ES-I3 (cell line): ENCODE data around the gene DEPP1.

Source experiments
- H3K36me3 ChIP-seq: 2 replicates; pipeline ENCODE4 v1.6.1; 2013; ENCODE audit warnings: mild to moderate bottlenecking, low read length, control low read depth, moderate library complexity; ENCODE audit not compliant: insufficient read depth
- H3K4me1 ChIP-seq: 2 replicates; pipeline ENCODE4 v1.6.1; 2013; ENCODE audit warnings: mild to moderate bottlenecking, control low read depth, low read length; ENCODE audit not compliant: insufficient read depth
- H3K9ac ChIP-seq: 2 replicates; pipeline ENCODE4 v1.6.1; 2013; ENCODE audit warnings: low read depth, mild to moderate bottlenecking, low read length, moderate library complexity
- H3K9me3 ChIP-seq: 2 replicates; pipeline ENCODE4 v1.6.1; 2013; ENCODE audit warnings: mild to moderate bottlenecking, low read length, moderate library complexity; ENCODE audit not compliant: control insufficient read depth, insufficient read depth

The DEPP1 gene

DNA sequence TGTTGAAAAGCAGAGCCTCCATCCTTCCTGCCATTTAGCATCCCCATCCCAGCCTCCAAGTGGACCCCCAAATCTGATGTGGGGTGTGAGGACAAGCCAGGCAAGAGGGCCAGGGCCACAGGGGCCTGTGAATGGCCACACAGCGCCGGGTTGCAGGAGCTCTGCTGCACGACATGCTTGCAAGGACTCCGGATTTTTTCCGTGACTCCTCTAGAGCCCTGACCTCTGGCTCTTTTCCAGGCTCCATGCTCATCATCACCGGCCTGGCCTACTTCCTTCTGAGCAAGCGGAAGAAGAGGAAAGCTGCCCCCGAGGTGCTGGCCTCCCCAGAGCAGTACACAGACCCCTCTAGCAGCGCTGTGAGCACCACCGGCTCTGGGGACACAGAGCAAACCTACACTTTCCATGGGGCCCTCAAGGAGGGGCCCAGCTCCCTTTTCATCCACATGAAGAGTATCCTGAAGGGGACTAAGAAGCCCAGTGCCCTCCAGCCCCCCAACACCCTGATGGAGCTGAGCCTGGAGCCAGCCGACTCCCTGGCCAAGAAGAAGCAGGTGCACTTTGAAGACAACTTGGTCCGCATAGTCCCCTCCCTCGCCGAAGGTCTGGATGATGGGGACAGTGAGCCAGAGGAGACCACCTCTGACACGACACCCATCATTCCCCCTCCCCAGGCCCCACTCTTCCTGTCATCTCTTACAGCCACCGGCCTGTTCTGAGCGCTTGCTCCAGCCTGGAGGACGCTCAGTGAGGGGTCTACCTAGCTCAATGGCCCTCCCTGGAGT lies 44.0 kb downstream of the DEPP1 start:
- H3K9me3 ChIP-seq, result no peaks in the 10 kb centered on the region
- H3K36me3 ChIP-seq, result no peaks in the 10 kb centered on the region
- H3K9ac ChIP-seq, result no peak overlapping the region
- no peaks in the 10 kb centered on the region for H3K4me1 ChIP-seq

DNA sequence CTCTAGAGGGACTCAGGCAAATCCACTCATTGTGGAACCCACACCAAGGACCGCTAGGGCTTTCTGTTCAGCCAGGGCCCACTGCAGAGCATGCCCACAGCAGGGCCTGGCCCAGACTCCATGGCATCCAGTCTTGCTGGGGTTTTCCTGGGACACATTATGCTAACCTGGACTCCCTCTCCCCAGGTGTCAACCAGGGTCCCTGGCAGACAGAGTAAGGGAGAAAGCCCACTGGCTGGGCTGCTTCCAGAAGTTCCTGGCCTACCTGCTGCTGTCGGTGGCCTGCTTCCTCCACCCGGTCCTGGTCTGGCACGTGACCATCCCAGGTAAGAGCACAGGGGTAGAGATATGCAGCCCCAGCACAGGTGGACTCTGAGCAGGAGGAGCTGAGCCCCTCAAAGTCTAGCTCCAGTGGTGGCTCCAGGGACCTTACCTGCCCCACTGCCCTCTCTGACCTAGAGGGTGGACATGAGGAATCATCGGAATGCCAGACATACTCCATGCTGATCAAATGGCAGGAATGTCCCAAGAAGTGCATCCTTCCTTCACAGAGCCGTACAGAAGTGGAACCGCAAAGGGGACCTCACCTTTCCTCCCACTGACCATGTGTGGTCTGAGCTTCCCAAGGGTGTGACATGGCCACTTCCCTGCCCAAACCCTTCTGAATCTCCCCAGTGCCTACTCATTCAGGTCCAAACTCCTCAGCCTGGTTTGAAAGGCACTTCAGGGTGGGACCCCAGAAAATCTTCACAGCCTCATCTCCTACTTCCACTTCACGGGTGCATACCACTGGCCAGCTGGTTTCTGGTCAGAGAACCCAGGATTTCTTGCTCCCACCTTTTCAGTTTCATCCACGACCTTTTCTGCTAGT lies 44.9 kb downstream of the DEPP1 start:
- H3K9me3 ChIP-seq, result no peaks in the 10 kb centered on the region

GRCh38 chr10:44932517-44933450 lies 45.8 kb downstream of the DEPP1 start:
- no peaks in the 10 kb centered on the region for H3K4me1 ChIP-seq
- H3K36me3 ChIP-seq, result no peaks in the 10 kb centered on the region
- no peak overlapping the region for H3K9ac ChIP-seq
- H3K9me3 ChIP-seq, result no peaks in the 10 kb centered on the region

More for the DNA sequence above, 44.9 kb downstream of the DEPP1 start:
- no peak overlapping the region for H3K9ac ChIP-seq
- no peaks in the 10 kb centered on the region for H3K36me3 ChIP-seq
- H3K4me1 ChIP-seq, result no peaks in the 10 kb centered on the region

DNA sequence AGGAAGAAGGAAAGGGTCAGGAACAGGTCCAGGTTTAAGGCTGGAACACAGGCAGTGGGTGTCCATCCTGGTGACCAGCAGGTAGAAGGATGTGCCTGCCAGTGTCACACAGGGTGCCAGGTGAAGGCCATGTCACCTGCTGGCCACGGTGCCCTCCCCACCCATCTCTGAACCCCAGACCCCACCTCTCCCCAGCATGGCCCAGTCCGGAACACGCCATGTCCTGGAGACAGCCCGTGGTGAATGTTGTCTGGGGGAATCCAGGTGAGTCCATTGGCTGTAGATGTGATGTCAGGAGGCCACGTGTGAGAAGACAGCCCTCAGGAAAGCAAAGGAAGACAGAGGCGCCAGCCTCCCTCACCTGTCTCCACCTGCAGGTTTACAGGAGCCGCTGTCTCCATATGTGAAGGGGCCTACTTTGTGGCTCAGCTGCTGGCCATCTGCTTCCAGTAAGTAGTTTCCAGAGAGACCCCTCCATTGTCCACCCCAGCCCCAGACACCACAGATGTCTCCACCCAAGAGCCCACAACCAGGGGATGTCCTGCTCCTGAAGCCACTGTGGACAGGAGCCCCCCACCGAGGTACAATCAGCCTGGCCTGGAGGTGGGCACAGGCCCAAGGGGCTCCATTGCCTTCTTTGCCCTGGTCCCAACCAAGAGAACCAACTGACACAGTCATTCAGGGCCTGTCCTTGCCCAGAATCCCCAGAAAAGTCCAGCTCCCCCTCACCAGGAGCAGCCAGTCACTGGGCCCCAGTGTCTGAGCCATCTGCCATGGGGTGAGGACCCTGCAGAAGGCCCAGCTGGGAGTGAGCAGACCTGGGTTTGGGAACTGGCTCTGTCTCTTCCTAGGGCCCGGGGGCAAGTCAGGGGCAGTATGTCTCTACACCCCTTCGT lies 46.7 kb downstream of the DEPP1 start:
- no peaks in the 10 kb centered on the region for H3K36me3 ChIP-seq
- H3K9ac ChIP-seq, result no peak overlapping the region
- H3K4me1 ChIP-seq, result no peaks in the 10 kb centered on the region
- H3K9me3 ChIP-seq, result no peaks in the 10 kb centered on the region

- H3K36me3 ChIP-seq, result no peaks in the 10 kb centered on the region
- H3K4me1 ChIP-seq, result no peaks in the 10 kb centered on the region
- no peaks in the 10 kb centered on the region for H3K9me3 ChIP-seq
- no peak overlapping the region for H3K9ac ChIP-seq
Observed at GRCh38 chr10:44930904-44931620, 47.5 kb downstream of the DEPP1 start.

DNA sequence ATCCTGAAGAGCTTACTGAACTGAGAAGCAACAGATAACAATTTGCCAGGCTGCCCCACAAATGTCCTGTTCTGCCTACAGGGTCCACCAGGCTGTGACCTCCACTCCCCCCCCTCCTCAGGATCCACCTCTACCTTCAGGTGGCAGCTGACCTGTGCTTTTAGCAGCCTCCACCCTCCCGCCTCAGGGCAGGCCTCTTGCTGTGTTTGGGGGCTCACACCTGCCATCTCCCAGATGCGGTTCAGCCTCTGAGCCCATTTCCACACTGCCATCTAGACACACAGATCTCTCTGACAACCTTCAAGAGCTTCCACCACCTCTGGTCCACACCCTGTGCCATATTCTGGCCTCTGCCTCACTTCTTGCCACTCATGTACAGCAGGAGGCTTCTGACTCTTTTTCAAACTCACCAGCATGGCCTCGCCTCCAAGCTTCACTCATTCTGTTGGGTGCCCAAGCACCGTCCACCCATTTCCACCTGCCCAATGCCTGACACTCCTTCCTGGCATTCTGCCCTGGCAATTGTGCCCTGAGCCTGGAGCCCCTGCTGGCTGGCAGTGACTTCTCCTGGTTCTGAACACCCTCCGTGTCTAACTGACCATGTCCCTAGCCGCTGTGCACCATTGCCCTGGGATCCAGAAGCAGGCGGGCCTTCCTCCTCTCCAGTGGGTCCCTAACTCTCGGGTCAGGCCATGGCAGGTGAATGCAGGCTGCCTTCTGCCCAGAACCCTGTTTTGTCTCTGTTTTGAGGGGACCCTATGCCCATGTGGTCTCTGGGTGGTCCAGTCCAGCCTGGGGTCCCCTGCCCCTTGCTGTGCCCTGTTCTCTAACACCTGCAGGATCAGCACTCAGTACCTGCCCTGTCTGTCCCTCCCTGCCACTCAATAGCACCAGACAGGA lies 49.0 kb downstream of the DEPP1 start:
- Histone ChIP-seq H3K9ac (no peak overlapping the region), H3K9me3 (no peaks in the 10 kb centered on the region), H3K4me1 (no peaks in the 10 kb centered on the region), H3K36me3 (no peaks in the 10 kb centered on the region)

GRCh38 chr10:44928462-44928861 lies 50.1 kb downstream of the DEPP1 start:
- Histone ChIP-seq H3K36me3 (no peaks in the 10 kb centered on the region), H3K9me3 (no peaks in the 10 kb centered on the region), H3K4me1 (no peaks in the 10 kb centered on the region), H3K9ac (no peak overlapping the region)

DNA sequence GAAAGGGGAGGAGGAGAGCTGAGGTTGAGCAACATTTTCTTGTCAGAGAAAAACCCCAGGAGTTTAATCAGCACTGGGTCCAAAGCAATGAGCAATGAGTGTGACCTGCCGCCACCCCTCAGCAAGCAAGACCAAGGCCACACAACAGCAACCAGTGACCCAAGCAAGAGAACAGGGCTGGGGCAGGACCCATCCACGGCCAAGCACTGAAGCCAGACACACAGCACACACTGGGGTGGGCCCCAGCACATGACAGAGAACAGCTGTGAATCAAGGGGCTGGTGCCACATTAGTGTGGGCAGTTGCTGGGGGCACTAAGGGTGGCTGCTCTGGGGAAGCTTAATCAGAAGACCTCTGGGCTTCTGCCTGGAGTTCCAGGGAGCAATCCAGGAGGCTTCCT lies 51.3 kb downstream of the DEPP1 start:
- Histone ChIP-seq H3K9ac (no peak overlapping the region), H3K36me3 (no peaks in the 10 kb centered on the region), H3K9me3 (no peaks in the 10 kb centered on the region), H3K4me1 (no peaks in the 10 kb centered on the region)

- no peak overlapping the region for H3K9ac ChIP-seq
Observed at GRCh38 chr10:44926751-44927351, 51.8 kb downstream of the DEPP1 start.

More at GRCh38 chr10:44926751-44927351, 51.8 kb downstream of the DEPP1 start:
- H3K36me3 ChIP-seq, result no peaks in the 10 kb centered on the region
- no peaks in the 10 kb centered on the region for H3K4me1 ChIP-seq
- H3K9me3 ChIP-seq, result no peaks in the 10 kb centered on the region
